Right lobe of liver (tissue), 4 donors: Measurements from ENCODE around the gene ASB15.

ENCODE experiments used
- CTCF ChIP-seq, 4 donors: fragments of 200-600 bp in 3 of 4; fragments of 450-650 bp in 1 of 4; IDR thresholded peaks; one replicate each; pipeline versions ENCODE4 v1.5.1 to v1.8.0; 2016 to 2022; ENCODE audit warnings: antibody characterized with exemption in 4 of 4, mild to moderate bottlenecking in 2 of 4
- POLR2A ChIP-seq: fragments of 450-650 bp; IDR thresholded peaks from one replicate; pipeline ENCODE4 v1.6.1; 2017; ENCODE audit warnings: antibody characterized with exemption, mild to moderate bottlenecking
- donor health status: DM: no; HTN: no; CAD: no.
- donor health status: DM: no; HTN: no; CAD: no.
- donor health status: DM: no; HTN: yes; CAD: no.

DNA sequence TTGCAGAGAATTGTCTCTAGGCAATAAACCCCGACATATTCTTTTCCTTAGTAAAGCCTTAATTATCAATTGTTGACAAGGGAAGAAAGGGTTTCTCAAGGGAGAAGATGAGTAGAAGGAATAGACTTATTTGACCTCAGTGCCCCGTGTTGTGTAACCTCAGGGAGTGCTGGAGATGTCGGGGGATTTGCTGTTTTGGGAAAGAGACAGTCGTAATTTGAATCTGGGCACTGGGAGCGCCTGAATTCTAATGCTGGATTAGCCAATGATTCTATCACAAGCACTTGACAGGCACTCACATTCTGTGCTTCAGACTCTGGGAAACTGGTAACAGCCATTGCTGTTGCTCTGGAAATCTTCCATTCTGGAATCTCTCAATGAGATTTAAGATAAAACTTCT lies 40.3 kb downstream of the ASB15 start:
- no peak for TF ChIP-seq CTCF (IDR thresholded peaks at IDR 0.05)
- TF ChIP-seq POLR2A = no peak
